Left cardiac atrium (tissue), 4 donors: ENCODE measurements around the gene SUN1. TPM values are rescaled to one million over a fixed set of nuclear protein-coding genes. Genes with fewer than 3 reads are reported as not detected.

ENCODE experiments used
- ATAC-seq, 2 donors: fragments of 200-7000 bp; cut with Tn5 transposase; one replicate each; pipeline ENCODE4 v1.9.1; 2020; ENCODE audit warnings: mild to moderate bottlenecking in 2 of 2, moderate library complexity in 2 of 2
- DNase-seq: peaks from one replicate; pipeline ENCODE4 v3.0.0-alpha.2; 2020
- intact Hi-C, 2 donors: fragments of 100-400 bp; cut with DNase I; formaldehyde crosslinking; loops; one replicate each; pipeline versions ENCODE4 v1.14.1 to v1.15.1; 2022 to 2023
- total RNA-seq, 2 donors: library from RNA; stranded (reverse); fragmentation: NEBNext Ultra II Directional; extraction: Animal tissue kit (Norgen Biotek cat#: 25700); gene quantifications; one replicate each; pipeline ENCODE4 v1.2.1, GENCODE V29; 2021
- donor health status: DM: no; HTN: yes; CAD: no.
- donor health status: DM: no; HTN: yes; CAD: no; lungs with severe emphysema.
- donor health status: DM: yes; HTN: yes; CAD: no.
- donor health status: Dilated cardiomyopathy.

SUN1 gene
- total RNA-seq, 2 donors from 2014 or later: 124 to 136 TPM

DNA sequence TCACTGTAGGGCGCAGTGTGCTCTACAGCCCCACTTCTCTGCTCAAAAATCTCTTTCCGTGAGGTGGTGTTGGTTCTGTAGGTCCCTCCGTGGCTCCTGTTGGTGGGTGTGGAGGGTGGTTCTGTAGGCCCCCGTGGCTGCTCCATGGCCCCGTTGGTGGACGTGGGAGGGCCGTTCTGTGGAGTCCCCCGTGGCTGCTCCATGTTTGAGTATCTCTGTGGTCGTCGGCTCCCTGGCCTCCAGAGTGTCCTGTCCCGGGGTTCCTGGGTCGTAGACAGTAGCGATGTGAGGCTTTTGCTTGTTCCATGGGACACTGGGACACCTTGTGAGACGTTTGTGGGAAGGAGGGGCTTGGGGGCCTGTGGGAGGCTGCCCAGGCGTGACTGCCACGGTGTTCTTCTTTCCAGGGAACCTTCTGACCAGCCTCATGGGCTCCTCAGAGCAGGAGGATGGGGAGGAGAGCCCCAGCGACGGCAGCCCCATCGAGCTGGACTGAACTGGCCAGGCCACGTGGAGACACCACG is 62.7 kb downstream of the SUN1 start:
- intact Hi-C loops: no loop called here
- DNase-seq: no peak
- ATAC-seq: no peak

DNA sequence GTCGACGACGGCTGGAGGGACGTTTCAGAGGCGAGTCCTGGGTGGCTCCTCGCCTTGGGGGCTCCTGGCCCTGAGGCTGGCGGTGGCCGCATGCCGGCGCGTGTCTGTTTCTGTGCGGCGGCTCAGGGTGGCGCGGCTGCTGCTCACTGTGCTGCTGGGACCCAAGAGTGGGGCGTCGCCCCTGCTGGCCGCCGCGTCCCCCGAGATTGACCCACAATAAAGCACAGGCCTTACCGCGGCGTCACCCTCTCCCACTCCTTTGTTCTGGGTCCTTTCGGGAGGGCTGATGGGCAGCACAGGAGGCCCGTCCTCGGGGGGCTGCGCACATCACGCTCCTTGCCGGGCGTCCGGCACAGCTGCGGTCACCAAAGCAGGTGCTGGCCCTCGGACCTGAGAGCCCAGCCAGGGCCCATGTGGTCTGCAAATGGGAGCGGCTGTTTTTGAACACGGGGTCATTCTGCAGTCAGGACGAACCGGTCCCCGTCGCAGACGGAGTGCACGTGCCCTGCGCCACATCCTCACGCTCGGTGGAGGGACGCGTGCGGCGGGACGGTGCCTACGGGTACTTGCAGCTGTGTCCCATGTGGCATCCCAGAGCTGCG is 63.3 kb downstream of the SUN1 start:
- DNase-seq (no peak), ATAC-seq (no peak)
- intact Hi-C loops: no loop called here

GRCh38 chr7:896346-897075 is 64.2 kb downstream of the SUN1 start:
- DNase-seq (no peak), ATAC-seq (no peak)
- intact Hi-C loops: no loop called here

GRCh38 chr7:897086-897485 is 64.8 kb downstream of the SUN1 start:
- no peak for DNase-seq
- ATAC-seq: no peak
- intact Hi-C loops: no loop called here

- peak; percentile 60 for DNase-seq
- intact Hi-C loops: no loop called here
- peak; percentile 8 to 27 for ATAC-seq
Observed at GRCh38 chr7:897771-898376, 65.6 kb downstream of the SUN1 start.

GRCh38 chr7:898460-898854 is 66.2 kb downstream of the SUN1 start:
- intact Hi-C loops: no loop called here
- no peak for DNase-seq

DNA sequence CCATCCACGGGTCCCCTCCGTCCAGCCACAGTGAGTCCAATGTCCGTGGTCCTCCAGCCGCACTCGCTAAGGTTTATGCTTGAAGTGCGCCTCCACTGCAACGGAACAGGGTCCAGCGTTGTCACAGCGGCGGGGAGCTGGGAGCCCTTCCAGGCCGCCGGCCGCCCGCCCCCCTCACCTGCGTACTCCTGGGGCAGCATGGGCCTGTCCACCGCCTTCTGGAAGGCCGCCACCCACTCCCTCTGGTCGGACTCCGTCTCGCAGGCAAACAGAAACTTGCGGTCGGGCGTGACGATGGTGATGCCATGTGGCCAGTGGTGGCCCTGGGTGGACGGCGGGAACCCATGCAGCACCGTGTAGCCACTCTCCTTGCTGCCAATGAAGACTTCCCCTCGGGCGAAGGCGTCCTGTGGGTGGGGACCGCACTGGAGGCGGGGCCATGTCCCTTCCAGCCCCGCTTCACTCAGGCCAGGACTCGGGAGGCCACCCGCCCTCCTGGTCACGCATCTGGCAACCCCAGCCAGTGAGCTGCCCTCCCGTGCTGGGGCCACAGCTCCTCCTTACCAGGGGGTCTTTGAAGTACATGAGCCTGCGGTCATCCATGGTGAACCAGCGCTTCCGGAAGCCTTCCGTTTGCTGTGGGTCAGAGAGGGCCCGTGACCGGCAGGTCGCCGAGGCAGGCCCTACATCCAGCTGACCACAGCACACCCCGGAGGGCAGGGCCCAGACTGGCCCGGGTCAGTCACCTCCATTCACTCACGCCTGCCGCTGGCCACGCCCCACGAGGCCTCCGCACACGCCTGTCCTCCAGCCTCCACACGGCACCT is 66.8 kb downstream of the SUN1 start:
- DNase-seq (no peak), ATAC-seq (no peak)
- intact Hi-C loops: no loop called here

More at GRCh38 chr7:898460-898854, 66.2 kb downstream of the SUN1 start:
- ATAC-seq: no peak

DNA sequence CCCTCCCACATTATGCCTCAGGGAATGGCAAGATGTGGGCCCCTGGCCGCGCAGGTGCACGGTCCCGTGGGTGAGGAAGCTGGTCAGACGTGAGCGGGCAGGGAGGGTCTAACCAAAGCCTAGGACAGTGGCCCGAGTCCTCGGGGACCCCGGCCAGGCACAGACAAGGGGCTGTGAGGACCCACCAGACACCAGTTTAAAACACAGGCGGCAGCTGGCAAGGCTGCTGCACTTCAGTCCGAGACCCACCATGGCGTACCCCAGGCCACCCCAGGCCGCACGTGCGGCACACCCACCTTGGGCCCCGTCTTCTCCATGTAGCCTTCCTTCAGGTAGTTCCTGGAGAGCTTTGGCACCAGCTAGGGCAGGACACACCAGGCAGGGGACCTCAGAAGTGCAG is 67.5 kb downstream of the SUN1 start:
- intact Hi-C loops: no loop called here
- no peak for ATAC-seq

DNA sequence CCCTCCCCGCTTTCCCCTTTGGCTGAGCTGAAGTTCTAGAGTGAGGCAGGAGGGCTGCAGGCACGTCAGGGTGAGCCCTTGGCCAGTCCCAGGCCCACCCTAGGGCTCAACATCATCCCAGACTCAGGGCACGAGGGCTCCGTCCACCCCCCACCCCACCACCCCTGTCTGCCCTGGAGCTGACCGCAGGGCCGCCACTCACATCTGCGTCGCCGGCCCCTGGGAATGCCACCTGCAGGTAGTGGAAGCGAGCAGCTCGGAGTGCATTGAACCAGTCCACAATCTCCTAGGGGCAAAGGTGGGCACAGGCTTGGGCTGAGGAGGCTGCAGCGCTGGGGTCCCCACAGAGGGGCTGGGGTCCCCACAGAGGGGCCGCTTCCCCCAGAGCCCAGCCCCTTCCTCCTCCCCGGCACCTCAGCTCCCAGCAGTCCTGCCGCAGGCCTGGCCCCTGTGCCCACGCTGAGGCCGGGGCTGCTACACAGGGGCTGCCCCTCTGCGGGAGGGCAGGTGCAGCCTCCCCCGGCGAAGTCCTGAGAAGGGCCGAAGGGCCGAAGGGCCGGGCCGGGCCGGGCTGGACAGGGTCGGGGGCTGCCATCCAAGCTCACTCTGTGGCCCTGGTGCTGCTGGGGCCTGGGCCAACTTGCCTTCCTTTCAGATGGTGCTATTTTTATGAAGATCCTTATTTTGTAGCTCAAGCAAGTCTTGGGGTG is 68.2 kb downstream of the SUN1 start:
- intact Hi-C loops: no loop called here
- ATAC-seq (no peak), DNase-seq (no peak)

More for the DNA sequence above, 67.5 kb downstream of the SUN1 start:
- DNase-seq: no peak

GRCh38 chr7:901041-901387 is 68.7 kb downstream of the SUN1 start:
- peak in 1 of 2 donors; percentile 2 for ATAC-seq
- intact Hi-C loops: no loop called here
- DNase-seq: no peak

DNA sequence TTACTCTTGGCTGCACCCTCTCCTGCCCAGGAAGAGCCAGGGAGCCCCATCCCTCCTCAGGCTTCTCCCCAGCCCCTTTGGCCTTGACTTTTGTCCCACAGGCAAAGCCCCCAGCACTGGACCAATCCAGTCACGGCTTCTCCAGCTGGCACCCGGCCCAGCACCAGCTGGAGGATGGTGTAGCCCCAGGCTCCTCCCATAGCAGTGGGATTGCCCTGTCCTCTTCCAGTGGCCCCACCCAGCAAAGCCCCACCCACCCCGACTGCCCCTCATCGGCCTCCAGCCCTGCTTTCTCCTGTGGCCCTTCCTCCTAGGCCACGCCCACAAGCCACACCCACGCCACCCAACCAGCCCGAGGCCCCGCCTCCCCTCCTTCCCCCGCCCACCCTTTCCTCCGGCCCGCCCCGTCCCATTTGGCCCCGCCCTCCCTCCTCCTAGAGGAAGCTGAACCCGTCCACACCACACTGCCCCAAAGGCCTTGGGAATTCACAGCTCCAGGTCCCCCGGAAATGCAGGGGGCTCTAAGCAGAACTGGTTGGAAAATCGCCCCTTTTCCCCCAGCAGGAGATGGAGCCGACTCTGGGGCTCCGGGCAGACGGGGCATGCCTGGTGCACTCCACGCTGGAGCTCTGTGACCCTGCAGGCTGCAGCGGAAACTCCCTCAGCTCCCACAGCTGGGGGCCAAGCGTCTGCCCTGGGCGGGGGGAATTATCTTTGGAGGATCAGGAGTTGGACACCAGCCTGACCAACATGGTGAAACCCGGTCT is 69.3 kb downstream of the SUN1 start:
- ATAC-seq: peak; percentile 60 to 77
- peak; percentile 88 for DNase-seq
- intact Hi-C loops: no loop called here

DNA sequence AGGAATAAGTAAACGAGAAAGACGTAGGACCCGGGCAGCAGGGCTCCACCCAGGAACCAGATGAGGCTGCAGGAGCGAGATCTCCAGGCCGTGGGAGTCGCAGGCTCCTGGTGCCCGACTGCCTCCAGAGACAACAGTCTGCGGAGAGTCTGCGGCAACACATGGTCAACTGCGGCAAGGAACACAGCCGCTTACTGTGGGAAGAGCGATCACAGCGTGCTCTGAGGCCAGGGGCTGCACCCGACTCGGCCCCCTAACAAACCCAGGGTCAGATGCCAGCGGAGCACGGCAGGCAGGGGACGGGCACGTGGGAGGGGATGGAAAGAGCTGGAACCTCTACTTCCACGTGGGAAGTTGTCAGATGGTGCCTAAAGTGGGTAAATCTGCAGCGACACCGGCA is 70.7 kb downstream of the SUN1 start:
- DNase-seq (no peak), ATAC-seq (no peak)
- intact Hi-C loops: no loop called here

DNA sequence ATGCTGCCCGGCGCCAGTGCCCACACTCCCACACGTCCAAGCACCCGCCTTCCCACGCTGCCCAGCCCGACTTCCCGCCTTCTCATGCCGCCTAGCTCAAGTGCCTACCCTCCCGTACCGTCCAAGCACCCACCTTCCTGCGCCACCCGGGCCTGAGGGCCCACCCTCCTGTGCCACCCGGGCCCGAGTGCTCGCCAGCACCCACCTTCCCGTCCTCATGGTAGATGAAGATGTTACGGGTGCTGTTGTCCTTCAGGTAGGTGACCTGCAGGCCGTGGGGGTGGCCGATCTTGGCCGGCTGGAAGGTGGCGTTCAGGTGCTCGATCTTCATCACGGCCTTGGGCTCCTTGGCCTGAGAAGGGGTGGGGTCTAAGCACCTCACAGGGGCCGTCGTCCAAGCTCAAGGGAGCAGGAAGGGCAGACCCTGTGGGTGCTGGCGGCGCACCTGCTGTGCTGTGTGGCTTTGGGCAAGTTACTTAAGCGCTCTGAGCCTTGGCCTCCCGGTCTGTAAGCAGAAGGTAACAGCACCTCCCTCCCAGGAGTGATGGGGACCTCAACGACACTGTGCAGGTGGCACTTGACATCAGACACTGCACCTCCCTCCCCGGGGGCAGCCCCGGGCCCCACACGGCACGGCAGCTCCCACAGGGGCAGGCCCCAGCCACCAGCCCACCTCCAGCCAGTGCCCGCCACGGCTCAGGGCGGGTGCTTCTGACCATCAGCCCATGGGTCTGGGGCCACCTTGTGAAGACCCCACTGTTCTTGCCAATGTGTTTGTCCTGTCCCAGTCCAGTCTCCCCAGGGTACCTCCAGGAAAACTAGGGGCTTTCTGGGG is 71.9 kb downstream of the SUN1 start:
- intact Hi-C loops: no loop called here
- ATAC-seq (no peak), DNase-seq (no peak)

DNA sequence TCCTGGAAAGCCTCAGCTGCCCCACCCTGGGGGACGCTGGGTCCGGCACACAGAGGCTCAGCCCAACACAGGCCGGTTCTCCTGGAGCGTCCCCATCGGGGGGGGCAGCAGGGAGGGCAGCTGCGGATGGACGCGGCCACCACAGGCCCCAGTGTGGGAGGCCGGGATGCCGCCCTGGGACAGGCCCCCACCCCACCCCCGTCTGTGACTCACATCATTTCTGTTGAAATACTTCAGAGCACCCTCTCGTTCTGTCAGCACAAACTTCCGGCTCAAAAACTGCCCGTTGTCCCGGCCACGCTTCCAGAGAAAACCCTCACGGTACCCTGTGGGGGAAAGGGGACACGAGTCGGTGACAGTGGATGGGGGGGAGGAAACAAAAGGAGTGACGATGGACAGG is 72.6 kb downstream of the SUN1 start:
- peak in 1 of 2 donors; percentile 7 for ATAC-seq
- intact Hi-C loops: no loop called here

GRCh38 chr7:906776-907157 is 74.5 kb downstream of the SUN1 start:
- ATAC-seq: no peak
- intact Hi-C loops: no loop called here
- DNase-seq: no peak

More for the DNA sequence above, 72.6 kb downstream of the SUN1 start:
- peak; percentile 67 for DNase-seq

DNA sequence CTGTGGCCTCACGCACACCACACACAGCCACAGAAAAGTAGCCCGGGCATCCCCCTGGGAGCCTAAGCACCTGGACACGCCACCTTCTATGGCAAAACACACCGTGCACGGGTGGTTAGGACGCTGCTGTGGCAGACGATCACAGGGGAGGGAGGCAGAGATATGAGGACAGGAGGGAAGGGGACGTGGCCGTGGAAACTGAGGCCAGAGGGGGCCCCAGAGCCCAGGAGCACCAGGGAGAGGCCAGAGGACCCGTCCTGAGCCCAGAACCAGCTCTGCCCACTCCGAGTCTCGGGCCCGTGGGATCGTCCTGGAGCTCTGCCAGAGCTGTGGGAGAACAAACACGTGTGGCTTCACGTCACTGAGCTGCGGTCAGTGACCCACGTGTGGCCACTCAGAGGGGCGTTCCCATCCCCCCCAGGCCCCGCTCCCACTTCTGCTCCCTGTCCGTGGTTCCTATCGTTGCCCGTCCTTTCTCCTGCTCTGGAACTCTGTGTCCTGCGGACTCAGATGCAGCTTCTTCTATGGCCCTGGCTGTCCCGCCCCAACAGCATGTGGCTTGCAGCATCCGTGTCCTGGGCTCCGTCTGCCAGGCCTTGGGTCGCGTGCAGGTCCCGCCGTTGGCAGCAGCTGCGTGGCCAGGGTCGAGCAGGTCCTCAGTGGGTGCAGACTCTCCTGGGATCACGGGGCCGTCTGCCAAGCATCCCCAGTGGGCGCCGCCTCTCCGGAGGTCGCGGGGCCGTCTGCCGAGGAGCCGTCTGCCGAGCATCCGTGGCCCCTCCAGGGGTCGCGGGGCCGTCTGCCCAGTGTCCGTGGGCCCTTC is 75.1 kb downstream of the SUN1 start:
- intact Hi-C loops: no loop called here
- ATAC-seq (no peak), DNase-seq (peak; percentile 65)

GRCh38 chr7:908159-908581 is 75.9 kb downstream of the SUN1 start:
- intact Hi-C loops: no loop called here
- no peak for DNase-seq
- no peak for ATAC-seq
